Ishikawa (cell line): ENCODE measurements around the gene ST6GALNAC4.

ENCODE experiments used
- RAD21 ChIP-seq: IDR thresholded peaks from 2 replicates; pipeline ENCODE4 v1.6.1; 2012; ENCODE audit warnings: low read depth
- TF ChIP-seq, protein P1 (sequence below): IDR thresholded peaks from 2 replicates; pipeline ENCODE4 v1.6.1; 2012
- TF ChIP-seq, protein P2 (sequence below): IDR thresholded peaks from 2 replicates; pipeline ENCODE4 v1.6.1; 2012; ENCODE audit warnings: low read depth, mild to moderate bottlenecking

DNA sequence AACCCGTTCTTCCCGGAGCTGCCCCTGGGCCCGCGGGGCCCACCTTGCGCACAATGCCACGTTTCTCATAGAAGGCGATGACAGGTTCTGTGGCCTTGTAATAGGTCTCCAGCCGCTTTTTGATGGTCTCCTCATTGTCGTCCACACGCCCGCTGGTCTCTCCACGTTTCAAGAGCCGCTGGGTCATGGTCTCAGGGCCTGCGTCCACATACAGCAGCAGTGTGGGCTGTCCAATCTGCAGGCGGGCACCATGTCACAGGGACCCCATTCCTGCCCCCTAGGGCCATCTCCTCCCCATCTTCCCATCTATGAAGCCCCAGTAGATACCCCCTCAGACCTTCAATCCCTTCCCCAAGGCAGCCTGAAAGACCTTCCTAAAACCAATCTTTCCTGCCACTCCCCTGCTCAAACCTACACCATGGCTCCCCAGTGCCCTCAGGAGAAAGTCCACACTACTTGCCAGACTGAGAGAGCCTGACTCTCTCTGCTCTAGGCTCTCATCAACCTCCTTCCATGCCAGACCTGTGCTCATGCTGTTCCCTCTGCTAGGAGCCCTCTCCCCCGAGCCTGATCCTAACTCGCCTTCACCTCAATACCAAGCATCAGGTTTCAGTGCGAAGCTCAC is 48.5 kb downstream of the ST6GALNAC4 start:
- TF ChIP-seq, protein P1, sequence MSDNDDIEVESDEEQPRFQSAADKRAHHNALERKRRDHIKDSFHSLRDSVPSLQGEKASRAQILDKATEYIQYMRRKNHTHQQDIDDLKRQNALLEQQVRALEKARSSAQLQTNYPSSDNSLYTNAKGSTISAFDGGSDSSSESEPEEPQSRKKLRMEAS: no peak
- TF ChIP-seq RAD21: no peak
- TF ChIP-seq, protein P2, sequence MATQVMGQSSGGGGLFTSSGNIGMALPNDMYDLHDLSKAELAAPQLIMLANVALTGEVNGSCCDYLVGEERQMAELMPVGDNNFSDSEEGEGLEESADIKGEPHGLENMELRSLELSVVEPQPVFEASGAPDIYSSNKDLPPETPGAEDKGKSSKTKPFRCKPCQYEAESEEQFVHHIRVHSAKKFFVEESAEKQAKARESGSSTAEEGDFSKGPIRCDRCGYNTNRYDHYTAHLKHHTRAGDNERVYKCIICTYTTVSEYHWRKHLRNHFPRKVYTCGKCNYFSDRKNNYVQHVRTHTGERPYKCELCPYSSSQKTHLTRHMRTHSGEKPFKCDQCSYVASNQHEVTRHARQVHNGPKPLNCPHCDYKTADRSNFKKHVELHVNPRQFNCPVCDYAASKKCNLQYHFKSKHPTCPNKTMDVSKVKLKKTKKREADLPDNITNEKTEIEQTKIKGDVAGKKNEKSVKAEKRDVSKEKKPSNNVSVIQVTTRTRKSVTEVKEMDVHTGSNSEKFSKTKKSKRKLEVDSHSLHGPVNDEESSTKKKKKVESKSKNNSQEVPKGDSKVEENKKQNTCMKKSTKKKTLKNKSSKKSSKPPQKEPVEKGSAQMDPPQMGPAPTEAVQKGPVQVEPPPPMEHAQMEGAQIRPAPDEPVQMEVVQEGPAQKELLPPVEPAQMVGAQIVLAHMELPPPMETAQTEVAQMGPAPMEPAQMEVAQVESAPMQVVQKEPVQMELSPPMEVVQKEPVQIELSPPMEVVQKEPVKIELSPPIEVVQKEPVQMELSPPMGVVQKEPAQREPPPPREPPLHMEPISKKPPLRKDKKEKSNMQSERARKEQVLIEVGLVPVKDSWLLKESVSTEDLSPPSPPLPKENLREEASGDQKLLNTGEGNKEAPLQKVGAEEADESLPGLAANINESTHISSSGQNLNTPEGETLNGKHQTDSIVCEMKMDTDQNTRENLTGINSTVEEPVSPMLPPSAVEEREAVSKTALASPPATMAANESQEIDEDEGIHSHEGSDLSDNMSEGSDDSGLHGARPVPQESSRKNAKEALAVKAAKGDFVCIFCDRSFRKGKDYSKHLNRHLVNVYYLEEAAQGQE: no peak
